Measurements from ENCODE around the gene CLTB. TPM values are rescaled to one million over a fixed set of nuclear protein-coding genes. Genes with fewer than 3 reads are reported as not detected.

CLTB gene
- total and polyA plus RNA-seq, 2 of the 13 experiments (the other 11 are each of a cell fraction or from before 2014, with no cell fraction given) = 23.3 to 33.8 TPM

DNA sequence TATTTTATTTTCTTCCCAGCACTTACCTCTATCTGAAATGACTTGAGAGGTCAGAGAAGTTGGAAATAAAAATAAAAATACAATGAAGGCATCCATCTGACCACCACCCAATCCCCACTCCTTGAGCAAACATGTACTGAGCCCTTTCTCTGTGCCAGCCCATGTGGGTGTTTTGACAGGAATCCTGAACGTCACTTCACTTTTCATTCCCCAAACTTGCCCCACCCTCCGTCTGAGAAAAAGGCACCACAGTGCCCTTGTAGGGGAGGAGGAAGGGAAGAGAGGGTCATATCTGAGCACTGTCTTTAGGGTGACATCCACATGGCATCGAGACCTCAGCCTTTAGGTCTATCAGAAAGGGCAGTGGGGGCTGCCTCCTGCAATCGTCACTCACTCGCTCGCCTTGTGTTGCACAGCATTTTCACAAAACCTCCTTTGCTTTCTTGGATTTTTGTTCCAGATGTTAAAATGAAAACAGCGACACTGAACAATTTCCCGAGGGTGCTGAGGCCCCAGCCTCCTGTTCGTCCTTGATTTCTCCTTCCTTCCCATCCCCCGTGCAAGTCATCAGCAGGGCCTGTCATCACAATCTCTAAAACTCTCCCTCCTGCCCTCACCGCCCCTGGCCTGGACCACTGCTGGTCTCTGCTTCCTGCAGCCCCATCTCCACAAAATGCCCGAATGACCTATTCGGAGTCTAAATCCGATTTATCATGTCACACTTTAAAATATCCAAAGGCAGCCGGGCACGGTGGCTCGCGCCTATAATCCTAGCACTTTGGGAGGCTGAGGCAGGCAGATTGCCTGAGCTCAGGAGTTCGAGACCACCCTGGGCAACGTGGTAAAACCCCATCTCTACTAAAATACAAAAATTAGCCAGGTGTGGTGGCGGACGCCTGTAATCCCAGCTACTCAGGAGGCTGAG, 14.8 kb downstream of the CLTB start:
- intact Hi-C loops (cut with micrococcal nuclease; ENCODE audit: unreplicated experiment) = no loop called here
- POLR2A ChIA-PET = no interaction called here
- no peak for FAIRE-seq

DNA sequence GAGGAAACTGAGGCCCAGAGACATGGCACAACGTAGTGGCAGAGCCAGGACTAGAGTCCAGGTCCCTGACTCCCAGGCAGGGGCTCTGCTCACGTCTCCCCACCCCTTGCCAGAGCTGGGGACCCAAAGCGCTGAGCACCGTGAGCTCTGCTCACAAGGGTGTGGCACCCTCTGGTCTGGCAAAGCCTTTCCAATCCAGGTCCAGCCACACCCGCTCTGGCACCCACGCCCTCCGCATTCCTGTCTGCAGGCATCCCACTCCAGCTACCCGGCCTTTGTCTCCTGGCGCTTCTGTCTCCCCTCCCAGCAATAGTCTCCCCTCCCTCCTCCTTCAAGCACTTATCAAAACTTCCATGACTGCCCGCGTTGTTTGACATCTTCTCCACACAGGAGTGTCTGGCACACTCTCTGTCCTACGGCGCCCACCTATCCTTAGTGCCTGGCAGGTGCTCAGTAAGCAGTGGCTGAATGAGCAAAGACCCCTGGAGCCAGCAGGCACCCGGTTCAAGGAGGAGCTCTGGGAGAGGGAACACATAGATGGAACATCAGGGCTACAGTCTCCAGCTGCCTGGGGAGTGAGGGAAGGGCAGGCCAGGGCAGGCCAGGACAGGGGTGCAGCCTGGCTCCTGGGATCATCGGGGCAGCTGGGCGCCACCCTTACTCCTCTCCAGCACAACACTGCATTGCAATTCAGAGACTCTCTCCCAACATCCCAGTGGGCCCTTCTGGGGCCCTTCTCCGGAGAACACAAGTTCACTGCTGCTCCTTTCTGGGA, 15.8 kb downstream of the CLTB start:
- no peak overlapping the region for H3K4me2 ChIP-seq (ENCODE audit: low read depth, low read length)
- intact Hi-C loops (cut with micrococcal nuclease; ENCODE audit: unreplicated experiment) (no loop called here), in situ Hi-C loops (cut with HindIII; ENCODE audit: extremely low pct_ligation_motif_present, low pct_unique_long_range_greater_than_20kb) (no loop called here)
- H3K36me3 ChIP-seq (replicated peaks in 1 of 2; ENCODE audit: control insufficient read depth in 1 of 2, insufficient read depth in 2 of 2, low read length in 2 of 2) = 0 out of 5 replicates have a peak, but pooled peaks cover 0 to 2% of the 10 kb centered on the region in 2 experiments
- POLR2A ChIA-PET = interaction anchor here (0.7 to 1.1 kb wide), 2 partner anchors 11 to 137 kb away, joined by 3 read pairs; partner anchors contain the start of gene RNF44
- H3K79me2 ChIP-seq (ENCODE audit: insufficient read depth, low read length) = no peaks in the 10 kb centered on the region
- H4K20me1 ChIP-seq (ENCODE audit: insufficient read depth, low read length) = no peaks in the 10 kb centered on the region
- no TSS peak for BruUV-seq (replicated peaks)
- ATAC-seq (no peak), DNase-seq (ENCODE audit: low spot score) (no peak), FAIRE-seq (no peak)
- no peak overlapping the region for H3K4me3 ChIP-seq (replicated peaks in 1 of 3; ENCODE audit: insufficient read depth in 1 of 3, low read depth in 2 of 3, low read length in 3 of 3)
- peaks cover 25% of the 10 kb centered on the region for H3K4me1 ChIP-seq (ENCODE audit: insufficient read depth, low read length)
- H3K27me3 ChIP-seq (ENCODE audit: control insufficient read depth in 1 of 2, insufficient read depth in 2 of 2, low read length in 2 of 2) = no peaks in the 10 kb centered on the region
- TF ChIP-seq ZNF629 (CRISPR knock-in tag; conservative IDR thresholded peaks at IDR 0.05) = no peak
- no peak for TF ChIP-seq IKZF1 (IDR thresholded peaks at IDR 0.05)
- TF ChIP-seq ZC3H13 (CRISPR knock-in tag; IDR thresholded peaks at IDR 0.05) = no peak
- TF ChIP-seq, protein P1, sequence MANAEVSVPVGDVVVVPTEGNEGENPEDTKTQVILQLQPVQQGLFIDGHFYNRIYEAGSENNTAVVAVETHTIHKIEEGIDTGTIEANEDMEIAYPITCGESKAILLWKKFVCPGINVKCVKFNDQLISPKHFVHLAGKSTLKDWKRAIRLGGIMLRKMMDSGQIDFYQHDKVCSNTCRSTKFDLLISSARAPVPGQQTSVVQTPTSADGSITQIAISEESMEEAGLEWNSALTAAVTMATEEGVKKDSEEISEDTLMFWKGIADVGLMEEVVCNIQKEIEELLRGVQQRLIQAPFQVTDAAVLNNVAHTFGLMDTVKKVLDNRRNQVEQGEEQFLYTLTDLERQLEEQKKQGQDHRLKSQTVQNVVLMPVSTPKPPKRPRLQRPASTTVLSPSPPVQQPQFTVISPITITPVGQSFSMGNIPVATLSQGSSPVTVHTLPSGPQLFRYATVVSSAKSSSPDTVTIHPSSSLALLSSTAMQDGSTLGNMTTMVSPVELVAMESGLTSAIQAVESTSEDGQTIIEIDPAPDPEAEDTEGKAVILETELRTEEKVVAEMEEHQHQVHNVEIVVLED (CRISPR knock-in tag; IDR thresholded peaks at IDR 0.05; ENCODE audit: borderline replicate concordance) = no peak
- no peak for TF ChIP-seq POLR2A (IDR thresholded peaks at IDR 0.05; ENCODE audit: insufficient read depth in 1 of 2, low read depth in 2 of 2, low read length in 2 of 2)
- no peak for TF ChIP-seq SMAD9 (CRISPR knock-in tag; IDR thresholded peaks at IDR 0.05)
- TF ChIP-seq DNMT3B (CRISPR knock-in tag; conservative IDR thresholded peaks at IDR 0.05) = no peak
- no peak for TF ChIP-seq MIER2 (CRISPR knock-in tag; IDR thresholded peaks at IDR 0.05)
- no peak for TF ChIP-seq ZNF17 (CRISPR knock-in tag; IDR thresholded peaks at IDR 0.05)
- no peak for TF ChIP-seq HCFC1 (IDR thresholded peaks at IDR 0.05; ENCODE audit: low read depth, low read length)
- TF ChIP-seq RFXAP (CRISPR knock-in tag; IDR thresholded peaks at IDR 0.05; ENCODE audit: borderline replicate concordance) = no peak
- TF ChIP-seq, protein P2, sequence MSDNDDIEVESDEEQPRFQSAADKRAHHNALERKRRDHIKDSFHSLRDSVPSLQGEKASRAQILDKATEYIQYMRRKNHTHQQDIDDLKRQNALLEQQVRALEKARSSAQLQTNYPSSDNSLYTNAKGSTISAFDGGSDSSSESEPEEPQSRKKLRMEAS (IDR thresholded peaks at IDR 0.05) = no peak
- TF ChIP-seq SYNCRIP (IDR thresholded peaks at IDR 0.05; ENCODE audit: insufficient read depth, low read depth, low read length) = no peak
- no peak overlapping the region for H2AFZ ChIP-seq (ENCODE audit: low read length)
- WGBS (ENCODE audit: low lambda C conversion rate) = 93% methylated on average over 14 of the region's 17 CpGs
- CTCF ChIA-PET (ENCODE audit: low intra/inter-chr PET ratio, low total read pairs) = no interaction called here
- H3K9ac ChIP-seq (ENCODE audit: insufficient read depth, low read depth, low read length) = no peak overlapping the region
- H3K9me3 ChIP-seq (ENCODE audit: low read length) = no peaks in the 10 kb centered on the region
- no peak overlapping the region for H3K27ac ChIP-seq (ENCODE audit: extremely low read length, insufficient read depth, low read length)

More for the DNA sequence above, 14.8 kb downstream of the CLTB start:
- Histone ChIP-seq H3K9ac (ENCODE audit: insufficient read depth, low read depth, low read length) (no peak overlapping the region), H3K27ac (ENCODE audit: extremely low read length, insufficient read depth, low read length) (no peak overlapping the region), H2AFZ (ENCODE audit: low read length) (no peak overlapping the region), H3K4me1 (ENCODE audit: insufficient read depth, low read length) (peaks cover 25% of the 10 kb centered on the region), H3K4me2 (ENCODE audit: low read depth, low read length) (no peak overlapping the region), H4K20me1 (ENCODE audit: insufficient read depth, low read length) (no peaks in the 10 kb centered on the region), H3K36me3 (replicated peaks in 1 of 2; ENCODE audit: control insufficient read depth in 1 of 2, insufficient read depth in 2 of 2, low read length in 2 of 2) (peaks cover 0 to 2% of the 10 kb centered on the region in 2 experiments; a peak in 2 of 5 replicates), H3K4me3 (replicated peaks in 1 of 3; ENCODE audit: insufficient read depth in 1 of 3, low read depth in 2 of 3, low read length in 3 of 3) (no peak overlapping the region), H3K79me2 (ENCODE audit: insufficient read depth, low read length) (no peaks in the 10 kb centered on the region), H3K9me3 (ENCODE audit: low read length) (no peaks in the 10 kb centered on the region), H3K27me3 (ENCODE audit: control insufficient read depth in 1 of 2, insufficient read depth in 2 of 2, low read length in 2 of 2) (no peaks in the 10 kb centered on the region)
- ATAC-seq = no peak
- no TSS peak for BruUV-seq (replicated peaks)
- CTCF ChIA-PET (ENCODE audit: low intra/inter-chr PET ratio, low total read pairs) = no interaction called here
- in situ Hi-C loops (cut with HindIII; ENCODE audit: extremely low pct_ligation_motif_present, low pct_unique_long_range_greater_than_20kb) = no loop called here
- WGBS (ENCODE audit: low lambda C conversion rate) = 95% methylated on average over 22 of the region's 22 CpGs
- no peak for DNase-seq (ENCODE audit: low spot score)
- TF ChIP-seq ZNF557 (CRISPR knock-in tag; IDR thresholded peaks at IDR 0.05) (no peak), CCAR2 (optimal IDR thresholded peaks at IDR 0.05; ENCODE audit: low read depth, low read length) (no peak)

Data from HepG2 (cell line).